ENCODE data around the gene UCK1.
A peak's percentile ranks its signal among the peaks of the same experiment; 100 is the strongest.

The UCK1 gene

DNA sequence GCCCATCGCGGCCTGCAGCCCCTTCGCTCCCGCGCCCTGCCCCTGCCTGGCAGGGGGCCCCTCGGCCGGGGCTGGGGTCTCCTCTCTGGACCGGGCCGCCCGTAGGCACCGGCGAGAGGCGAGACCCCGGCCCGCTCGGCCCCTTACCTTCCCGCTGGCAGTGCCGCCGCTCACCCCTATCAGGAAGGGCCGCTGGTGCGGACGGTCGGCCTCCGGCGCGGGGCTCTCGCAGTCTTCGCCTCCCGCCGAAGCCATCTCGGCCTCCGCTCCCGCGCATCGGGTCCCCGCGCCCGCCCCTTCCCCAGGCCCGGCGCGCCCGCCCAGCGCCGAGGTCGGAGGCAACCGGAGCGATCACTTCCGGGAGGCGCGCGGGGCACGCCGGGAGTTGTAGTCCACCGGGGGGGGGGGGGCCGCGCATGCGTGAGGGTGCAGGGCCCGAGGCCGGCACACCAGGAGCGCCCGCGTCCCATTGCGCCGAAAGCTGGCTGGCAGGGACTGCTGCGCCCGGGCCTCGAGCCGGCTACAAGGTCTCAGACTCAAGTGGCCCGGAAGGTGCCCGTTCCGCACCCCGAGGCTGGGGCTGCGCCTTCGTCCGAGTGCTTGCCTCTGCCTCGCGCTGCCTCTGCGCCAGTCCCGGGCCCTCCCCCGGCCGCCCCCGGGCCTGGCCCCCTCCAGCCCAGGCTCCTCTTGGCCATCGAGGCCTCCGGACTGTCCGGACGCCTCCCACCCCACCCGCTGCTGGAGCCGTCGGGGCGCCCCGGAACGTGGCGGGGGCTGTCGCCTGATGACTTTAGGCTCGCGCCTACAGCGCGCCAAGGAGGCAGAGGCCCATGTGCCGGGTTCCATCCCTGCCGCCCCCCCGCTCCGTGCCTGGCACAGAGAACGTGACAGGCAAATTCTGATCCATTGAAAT lies at the start of gene UCK1:
TSS of gene UCK1 (minus strand) at position 344 of the 913 bp plus-strand sequence. CDS start at position 255, 89 bp downstream.
- peak; percentile 84 for DNase-seq (ENCODE audit: low read depth)

DNA sequence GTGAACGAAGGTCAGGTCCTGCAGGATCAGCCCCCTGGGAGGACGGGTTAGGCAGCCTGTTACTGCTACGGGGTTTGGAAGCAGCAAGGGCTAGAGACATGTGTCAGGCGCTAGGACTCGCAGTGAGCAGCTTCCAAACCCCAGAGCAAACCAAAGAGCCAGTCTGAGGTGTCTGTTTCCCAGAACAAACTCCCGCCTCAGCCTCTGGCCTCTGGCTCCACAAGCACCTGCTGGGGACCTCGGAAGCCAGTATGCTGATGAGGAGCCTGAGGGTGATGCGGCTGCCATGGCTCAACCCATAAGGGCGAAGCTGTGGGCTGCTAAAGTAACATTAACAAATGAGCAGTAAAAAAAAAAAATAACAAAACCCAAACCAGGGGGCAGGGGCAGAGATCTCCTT lies 49.3 kb upstream of the UCK1 start:
- no peak for DNase-seq (ENCODE audit: low read depth)

DNA sequence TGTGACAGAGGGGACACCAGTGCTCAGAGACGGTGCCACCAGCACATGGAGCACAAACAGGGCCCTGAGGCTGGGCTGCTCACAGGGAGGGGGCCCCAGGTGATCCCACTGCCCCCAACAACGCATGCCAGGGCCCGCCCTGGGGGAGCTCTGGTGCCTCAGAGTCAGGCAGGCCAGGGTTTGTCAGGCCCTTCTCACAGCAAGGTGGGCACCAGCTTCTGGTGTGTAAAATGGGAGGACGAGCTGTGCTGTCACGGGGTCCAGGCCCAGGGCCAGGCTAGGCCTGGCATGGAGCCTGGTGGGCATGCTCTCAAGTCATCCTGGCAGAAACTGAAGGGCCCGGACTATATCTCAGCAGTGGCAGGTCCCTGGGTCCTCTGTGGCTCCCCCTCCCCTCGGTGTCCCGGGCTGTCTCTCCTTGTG lies 48.7 kb upstream of the UCK1 start:
- no peak for DNase-seq (ENCODE audit: low read depth)

DNA sequence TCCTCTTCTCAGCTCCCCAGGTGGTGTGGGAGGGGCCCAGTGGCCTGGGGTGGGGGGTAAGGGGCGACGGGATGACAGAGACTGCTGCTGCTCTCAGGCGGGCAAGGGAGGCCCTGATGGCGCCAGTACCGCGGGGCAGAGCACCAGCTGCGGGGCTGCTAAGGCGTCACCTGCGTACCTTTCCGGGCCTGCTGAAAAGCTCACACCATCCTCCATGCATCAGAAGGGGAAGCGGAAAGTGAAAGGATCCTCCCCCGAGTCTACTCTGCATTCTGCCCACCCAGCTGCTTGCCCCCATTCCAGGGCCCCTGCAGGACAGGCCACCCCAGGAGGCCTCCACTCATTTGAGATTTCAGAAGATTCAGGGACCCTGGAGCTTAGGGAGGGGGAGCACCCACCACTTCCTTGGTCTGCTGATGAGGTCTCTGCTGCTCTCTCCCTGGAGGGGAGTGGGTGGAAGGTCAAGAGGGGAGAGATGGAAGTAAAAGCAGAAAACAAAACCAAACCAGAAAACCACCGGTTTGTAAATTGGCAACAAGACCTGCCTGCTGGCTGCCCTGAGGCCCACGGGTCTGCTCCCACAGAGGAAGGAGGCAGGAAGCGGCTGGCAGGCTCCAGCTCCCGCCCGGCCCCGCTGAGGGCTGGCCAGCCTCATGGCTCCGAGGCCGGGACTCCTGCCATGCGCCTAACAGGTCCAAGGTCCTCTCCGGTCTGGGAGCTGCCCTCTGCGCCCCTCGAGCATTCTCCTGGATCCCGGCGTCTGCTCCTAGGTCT lies 47.9 kb upstream of the UCK1 start:
- DNase-seq (ENCODE audit: low read depth) = no peak

DNA sequence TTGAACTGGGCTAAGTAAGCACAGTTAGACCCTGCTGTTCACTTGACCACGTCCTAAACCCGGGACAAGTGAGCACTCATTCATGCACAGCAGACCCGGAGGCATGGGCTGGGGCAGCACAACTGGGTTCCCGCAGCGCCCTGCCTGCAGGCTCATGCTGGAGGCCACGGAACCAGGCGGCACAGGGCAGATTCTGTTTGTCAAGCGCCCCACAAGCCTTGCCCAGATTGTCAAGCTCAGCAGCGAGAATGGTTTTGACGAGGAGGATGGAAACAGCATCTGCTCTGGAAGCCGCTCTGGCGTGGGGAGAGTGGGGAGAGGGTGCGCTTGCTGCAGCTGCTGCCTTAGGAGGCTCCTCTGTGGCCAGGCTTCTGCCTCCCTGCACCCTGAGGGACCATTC lies 47.0 kb upstream of the UCK1 start:
- no peak for DNase-seq (ENCODE audit: low read depth)

DNA sequence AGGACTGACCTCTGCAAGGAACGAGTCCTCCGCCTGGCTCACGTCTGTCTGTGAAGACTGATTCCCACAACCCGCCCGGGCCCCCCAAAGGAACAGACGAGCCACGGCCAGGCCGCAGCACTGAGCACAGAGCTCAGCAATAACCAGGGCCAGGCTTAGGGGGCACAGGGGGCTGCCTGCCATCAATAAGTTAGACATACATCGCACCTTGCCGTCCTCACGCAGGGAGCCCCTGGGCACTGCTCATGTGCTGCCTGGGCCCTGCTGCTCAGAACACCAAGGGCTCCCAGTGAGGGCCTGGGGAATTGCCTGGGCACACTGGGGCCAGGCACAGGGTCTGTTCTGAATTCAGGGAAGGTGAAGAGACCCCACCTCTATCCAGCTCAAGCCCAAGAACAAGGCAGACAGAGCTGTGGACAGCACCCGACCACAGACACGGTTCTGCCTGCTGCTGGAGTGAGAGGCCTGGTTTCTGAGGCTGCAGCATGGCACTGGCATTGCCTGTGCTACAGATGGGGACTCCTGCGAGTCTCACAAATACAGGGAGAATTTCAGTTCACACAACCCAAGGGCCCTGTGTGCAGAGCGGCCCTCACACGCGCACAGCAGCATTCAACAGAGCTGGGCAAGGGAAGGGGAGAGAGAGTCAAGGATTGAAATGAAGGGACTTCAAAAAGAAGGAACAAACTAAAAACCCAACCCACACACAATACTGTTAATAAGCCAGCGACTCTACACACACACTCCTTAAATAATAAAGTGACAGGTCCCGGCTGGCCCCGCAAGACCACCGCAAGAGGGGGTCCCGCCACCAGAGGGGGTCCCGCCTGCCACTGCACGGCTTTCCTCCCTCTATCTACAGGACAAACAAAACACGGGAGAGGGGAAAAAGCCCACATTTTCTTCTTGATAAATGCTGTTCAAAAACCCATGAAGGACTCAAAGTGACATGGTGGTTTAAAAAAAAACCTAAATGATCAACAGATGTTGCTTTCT lies 46.2 kb upstream of the UCK1 start:
- no peak for DNase-seq (ENCODE audit: low read depth)

DNA sequence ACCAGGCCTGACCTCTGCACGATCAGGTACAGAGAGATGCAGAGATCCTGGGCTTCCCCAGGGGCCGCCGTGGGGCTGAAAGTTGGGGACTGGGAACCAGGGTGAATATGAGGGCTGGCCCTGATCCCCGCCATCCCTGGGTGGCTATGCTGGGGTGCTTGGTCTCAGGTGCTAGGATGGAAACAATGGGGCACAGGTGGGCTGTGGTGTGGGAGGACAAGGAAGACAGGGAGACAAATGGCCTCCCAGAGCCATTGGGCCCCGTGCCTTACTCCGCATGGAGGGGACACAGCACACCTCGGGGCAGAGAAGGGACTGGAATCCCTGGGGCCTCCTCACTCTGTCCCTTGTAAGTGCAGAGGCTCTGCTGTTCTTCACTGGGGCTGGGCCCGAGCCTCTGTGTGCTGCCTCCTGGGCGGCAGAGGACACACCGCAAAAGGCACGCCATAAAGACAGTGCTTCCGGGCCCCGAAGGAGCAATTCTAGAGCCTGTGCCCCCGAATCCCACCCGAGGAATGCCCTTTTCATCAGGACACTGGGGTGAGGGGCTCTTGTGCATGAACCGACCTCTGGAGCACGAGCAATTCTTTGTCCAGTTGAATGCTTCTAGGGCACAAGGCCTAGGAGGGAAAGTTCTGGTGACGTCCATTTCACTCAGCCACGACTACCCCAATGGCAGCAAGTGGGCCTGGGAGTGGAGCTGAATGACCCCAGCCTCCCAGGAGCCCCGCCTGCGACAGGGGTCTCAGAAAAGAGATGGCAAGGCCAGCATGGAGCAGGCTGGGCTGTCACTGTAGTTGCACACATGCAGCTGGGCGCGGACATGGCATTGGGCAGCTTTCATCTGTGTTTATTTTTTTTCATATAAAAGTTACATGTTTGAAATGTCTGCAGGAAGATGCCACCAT lies 45.1 kb upstream of the UCK1 start:
- no peak for DNase-seq (ENCODE audit: low read depth)

DNA sequence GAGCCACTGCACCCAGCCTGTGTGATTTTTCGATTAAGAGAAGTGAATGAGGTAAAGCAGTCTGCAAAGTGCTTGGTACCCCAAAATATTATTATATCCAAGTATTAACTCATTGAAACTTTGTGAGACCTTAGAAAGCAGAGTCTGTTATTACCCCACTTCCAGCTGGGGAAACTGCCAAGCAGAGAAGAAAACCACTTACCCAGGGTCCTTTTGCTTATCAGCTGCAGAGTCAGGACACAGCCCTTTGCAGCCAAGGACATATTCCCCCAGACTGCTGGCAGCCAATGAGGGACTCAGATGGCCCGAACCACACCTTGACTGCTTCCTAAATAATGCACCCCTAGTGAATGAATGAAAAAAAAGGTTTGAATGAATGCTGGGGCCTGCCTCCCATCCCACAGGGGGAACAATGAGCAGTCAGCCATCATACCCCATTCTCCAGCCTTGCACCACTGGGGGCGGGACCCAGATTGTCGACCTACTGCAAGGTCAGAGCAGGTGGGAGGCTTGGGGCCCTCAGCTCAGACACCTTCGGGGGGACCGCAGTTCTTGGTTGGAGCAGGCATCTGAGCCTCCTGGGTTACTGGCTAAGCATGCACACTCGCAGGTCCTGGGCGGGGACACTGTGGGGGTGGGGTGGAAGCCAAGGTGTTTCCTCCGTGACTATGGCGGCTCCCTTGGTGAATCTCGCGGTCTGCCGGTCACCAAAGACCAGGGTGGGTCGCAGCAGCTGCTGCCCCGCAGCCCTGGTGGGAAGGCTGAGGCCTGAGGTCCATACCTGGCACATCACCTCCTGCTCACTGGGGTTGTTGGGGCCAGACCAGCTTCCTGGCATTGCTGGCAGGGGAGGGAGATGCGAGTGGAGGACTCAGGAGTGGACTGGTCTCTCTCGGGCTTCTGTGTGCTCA lies 43.9 kb upstream of the UCK1 start:
- no peak for DNase-seq (ENCODE audit: low read depth)

DNA sequence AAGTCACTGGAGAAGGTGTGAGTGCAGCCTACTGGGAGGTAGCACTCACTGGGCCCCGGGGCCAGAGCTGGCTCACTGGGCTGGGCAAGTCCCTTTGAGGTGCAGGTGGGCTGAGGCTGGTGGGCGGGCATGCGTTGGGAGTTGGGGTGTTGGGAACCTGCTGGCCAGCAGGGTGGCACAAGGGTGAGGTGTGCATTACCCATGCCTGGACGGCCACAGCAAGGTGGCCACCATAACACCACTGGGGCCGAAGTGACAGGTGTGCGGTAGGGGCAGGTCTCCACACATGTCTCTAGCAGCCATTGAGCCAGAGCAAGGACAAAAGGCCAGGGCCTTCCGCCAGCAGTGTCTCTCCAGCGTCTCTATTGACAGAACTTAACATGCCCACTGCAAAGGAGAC lies 36.8 kb upstream of the UCK1 start:
- no peak for DNase-seq (ENCODE audit: low read depth)

DNA sequence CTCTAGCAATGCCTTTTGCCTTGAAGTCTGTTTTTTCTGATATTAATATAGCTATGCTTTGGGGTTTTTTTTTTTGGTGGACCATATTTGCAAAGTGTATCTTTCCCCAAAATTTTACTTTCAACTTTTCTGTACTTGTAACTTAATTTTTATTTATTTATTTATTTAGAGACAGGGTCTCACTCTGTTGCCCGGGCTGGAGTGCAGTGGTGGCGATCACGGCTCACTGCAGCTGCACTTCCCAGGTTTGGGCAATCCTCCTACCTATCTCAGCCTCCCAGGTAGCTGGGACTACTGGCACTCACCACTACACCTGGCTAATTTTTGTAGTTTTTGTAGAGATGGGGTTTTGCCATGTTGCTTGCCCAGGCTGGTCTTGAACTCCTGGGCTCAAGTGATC lies 35.1 kb upstream of the UCK1 start:
- no peak for DNase-seq (ENCODE audit: low read depth)

DNA sequence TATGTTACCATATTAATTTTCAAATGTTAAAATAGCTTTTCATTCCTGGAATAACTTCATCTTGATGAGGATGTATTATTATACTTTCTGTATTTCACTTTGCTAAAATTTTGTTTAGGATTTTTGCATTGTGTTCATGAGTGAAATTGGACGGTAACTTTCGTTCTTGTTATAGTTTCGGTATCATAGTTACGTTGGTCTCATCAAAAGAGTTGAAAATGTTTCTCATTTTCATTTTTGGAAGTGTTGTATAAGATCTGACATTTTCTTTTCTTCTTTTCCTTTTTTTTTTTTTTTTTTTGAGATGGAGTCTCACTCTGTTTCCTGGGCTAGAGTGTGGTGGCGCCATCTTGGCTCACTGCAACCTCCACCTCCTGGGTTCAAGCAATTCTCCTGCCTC lies 34.3 kb upstream of the UCK1 start:
- no peak for DNase-seq (ENCODE audit: low read depth)

DNA sequence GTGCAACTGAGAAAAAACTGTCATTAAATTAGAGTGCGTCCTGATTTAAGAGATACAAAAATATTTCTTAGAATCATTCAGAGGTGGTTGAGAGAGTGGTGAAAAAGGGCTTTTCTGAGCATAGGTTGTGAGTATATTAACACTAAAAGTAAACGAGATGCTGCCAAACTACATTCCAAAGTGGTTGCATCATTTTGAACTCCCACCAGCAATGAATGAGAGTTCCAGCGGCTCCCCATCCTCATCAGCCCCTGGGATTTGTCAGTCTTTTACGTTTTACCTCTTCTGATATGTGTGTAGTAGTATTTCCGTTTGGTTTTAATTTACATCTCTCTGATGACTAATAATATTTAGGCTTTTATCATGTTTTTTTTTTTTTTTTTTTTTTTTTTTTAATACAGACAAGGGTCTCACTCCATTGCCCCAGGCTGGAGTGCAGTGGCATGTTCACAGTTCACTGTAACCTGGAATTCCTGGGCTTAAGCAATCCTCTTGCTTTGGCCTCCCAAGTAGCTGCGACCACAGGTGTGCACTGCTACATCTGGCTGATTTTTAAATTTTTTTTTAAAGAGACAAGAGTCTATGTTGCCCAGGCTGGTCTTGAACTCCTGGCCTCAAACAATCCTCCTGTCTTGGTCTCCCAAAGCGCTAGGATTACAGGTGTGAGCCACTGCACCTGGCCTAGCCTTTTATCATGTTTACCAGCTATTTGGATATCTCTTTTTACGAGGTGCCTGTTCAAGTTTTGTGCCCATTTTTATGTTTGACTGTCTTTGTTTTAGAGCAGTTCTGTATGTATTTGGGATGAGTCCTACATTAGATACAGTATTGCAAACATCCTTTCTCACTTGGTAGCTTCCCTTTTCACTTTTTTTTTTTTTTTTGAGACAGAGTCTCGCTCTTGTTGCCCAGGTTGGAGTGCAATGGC lies 31.2 kb upstream of the UCK1 start:
- peak; percentile 34 for DNase-seq (ENCODE audit: low read depth)

DNA sequence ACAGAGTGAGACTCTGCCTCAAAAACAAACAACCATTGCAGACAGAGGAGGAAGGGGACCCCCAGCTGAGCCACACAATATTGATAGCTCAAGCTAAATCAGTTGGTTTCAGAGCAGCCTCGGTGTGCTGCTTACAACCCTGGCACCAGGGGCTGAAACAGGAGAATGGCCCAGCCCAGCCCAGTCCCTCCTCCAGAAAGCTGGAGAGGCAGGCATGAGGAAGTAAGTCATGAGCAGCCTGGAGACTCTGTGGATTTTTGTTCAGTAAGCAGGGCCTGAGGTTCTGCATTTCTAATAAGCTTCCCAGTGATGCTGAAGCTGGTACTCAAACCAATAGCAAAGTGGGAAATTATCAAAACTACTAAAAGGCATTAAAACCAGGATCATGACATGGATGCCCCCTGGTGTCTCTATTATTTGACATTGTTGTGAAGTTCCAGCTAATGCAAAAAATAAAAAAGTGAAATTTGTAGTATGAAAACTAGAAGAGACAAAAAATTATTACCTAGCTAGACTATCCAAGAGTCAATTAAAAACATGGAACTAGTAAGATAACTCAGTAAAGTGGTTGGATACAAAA lies 28.4 kb upstream of the UCK1 start:
- DNase-seq (ENCODE audit: low read depth) = peak; percentile 16

DNA sequence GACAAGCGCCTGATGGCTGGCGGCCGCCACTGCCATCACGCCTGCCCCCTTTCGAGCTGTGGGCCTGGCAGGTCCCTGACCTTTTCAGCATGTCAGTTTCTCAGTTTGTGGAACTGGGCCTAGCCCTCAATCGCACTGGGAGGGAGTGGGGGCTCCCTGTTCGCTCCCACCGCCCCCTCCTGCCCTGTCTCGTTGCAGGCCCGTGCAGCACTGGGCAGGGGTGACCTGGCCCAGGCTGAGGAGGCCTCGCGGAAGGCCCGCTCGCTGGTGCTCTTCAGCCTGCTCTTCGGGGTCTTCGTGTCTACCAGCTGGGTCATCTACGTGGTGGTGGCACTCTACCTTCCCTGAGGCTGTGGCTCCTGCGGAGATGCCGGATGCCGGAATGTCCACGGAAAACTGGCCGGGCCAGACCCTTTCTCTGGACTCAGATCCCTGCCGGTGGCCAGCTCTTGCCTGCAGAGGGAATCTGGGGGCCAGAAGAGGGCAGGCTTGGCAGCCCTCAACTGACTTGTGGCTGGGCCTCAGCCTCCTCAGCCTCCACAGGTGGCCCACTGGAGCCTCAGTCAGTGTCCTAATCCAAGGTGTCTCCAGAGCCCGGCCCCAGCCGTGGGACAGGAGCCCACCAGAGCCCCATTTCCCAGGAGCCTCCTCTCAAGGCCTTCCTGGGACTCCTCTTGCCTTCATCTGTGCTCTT lies 26.9 kb upstream of the UCK1 start:
- no peak for DNase-seq (ENCODE audit: low read depth)

DNA sequence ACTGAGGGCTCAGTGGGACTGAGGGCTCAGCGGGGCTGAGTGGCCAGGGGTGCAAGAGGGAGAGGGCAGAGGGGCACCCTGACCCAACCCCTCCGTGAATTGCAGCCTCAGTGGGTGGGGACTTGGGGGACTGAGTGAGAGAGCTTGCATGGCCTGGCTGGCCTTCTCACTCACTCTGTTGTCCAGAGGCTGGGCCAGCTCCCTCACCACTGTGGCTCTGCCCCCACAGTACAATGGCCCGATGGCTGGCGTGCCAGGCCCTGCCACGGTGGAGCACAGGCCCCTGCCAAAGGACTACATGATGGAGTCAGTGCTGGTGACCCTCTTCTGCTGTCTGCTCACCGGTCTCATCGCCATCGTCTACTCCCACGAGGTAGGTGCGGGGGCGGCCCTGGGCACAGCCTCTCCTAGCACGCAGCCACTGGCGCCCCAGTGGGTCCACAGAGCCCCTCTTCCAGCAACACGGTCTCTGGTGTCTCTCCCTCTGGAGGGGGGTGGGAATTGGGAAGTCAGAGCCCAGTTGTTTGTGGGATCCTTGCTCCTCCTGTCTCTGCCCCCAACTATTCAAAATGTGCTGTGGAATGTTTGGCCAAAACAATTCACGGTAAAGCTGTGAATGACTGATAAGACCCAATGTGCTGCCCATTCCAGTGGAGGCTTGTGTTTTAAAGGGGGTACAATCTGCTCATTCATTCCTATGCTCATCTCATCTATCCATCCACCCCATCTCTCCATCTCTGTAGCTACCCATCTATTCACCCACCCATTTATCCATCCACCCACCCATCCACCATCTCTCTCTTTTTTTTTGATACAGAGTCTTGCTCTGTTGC lies 25.0 kb upstream of the UCK1 start:
- DNase-seq (ENCODE audit: low read depth) = no peak

DNA sequence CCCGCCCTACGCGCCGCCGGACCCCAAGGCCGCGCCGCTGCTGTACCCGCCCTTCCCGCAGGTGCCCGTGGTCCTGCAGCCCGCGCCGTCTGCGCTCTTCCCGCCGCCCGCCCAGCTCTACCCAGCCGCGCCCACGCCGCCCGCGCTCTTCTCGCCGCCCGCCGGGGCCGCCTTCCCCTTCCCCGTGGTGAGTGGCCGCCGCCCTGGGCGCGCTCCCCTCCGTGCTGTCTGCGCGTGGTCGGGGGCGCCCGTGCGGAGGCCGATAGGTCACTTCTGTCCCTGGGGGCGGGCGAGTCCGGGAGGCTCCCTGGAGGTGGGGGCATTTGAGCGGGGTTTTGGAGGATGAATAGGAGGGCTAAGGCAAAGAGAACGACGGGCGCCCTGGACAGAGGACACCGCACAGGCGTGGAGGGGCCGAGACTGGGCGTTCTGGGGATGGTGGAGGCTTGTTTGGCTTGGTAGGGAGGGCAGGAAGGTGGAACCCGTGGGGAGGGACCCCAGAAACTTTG lies 23.8 kb upstream of the UCK1 start:
- no peak for DNase-seq (ENCODE audit: low read depth)
